C4-2B (cell line): ENCODE data around the gene BTRC.
"Not testable (repeated sequence)": the region's sequence is repeated elsewhere in the genome, so short reads cannot be mapped to it uniquely, and the experiment has no call there.

Experiments
- H3K27ac ChIP-seq: fragments of 450-650 bp; 2 replicates; pipeline ENCODE4 v1.5.1; 2017
- CTCF ChIP-seq: fragments of 450-650 bp; conservative IDR thresholded peaks from 2 replicates; pipeline ENCODE4 v1.5.1; 2017; ENCODE audit warnings: mild to moderate bottlenecking
- ZFX ChIP-seq: fragments of 450-650 bp; IDR thresholded peaks from 2 replicates; pipeline ENCODE4 v1.6.1; 2017

Gene BTRC

GRCh38 chr10:101380353-101381017 lies 26.5 kb downstream of the BTRC start:
- no peak for TF ChIP-seq ZFX
- H3K27ac ChIP-seq: no peak overlapping the region

GRCh38 chr10:101385866-101386658 lies 32.1 kb downstream of the BTRC start:
- no peak overlapping the region for H3K27ac ChIP-seq
- TF ChIP-seq ZFX (no peak), CTCF (no peak)

GRCh38 chr10:101386659-101387259 lies 32.8 kb downstream of the BTRC start:
- TF ChIP-seq ZFX (no peak), CTCF (no peak)
- no peak overlapping the region for H3K27ac ChIP-seq

- H3K27ac ChIP-seq: no peak overlapping the region
- TF ChIP-seq ZFX (no peak), CTCF (no peak)
Measured at GRCh38 chr10:101388676-101389276, 34.8 kb downstream of the BTRC start.

GRCh38 chr10:101389532-101389931 lies 35.6 kb downstream of the BTRC start:
- H3K27ac ChIP-seq: not testable (repeated sequence)

GRCh38 chr10:101389986-101390531 lies 36.1 kb downstream of the BTRC start:
- no peak for TF ChIP-seq CTCF
- no peak for TF ChIP-seq ZFX
- peak overlapping the region; percentile 46; the same call in 1 of the 2 replicates for H3K27ac ChIP-seq

- TF ChIP-seq CTCF: no peak
- no peak for TF ChIP-seq ZFX
- H3K27ac ChIP-seq: no peak overlapping the region
Measured at GRCh38 chr10:101393378-101393777, 39.4 kb downstream of the BTRC start.
